Measurements from ENCODE around the gene RNF169. TPM values are rescaled to one million over a fixed set of nuclear protein-coding genes. Genes with fewer than 3 reads are reported as not detected.

RNF169 gene
- total RNA-seq, 2 donors from 2014 or later = 10.6 to 10.7 TPM

DNA sequence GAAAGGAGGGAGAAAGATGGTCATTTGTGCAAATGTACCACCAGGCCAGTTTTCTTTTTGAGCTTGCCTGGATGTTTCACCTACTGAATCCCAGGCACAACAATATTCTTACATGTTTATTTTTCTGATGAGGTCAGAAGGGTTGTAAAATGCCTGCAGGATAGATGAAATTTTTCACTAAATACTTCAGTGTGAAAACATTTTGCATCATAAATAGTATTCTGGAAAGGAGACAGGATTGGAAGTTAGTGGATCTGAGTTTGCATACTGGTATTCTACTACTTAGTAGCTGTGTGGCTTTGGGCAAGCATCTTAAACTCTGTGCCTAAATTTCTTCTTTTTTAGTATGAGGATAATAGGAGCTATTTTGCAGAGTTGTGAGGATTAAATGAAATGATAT, 24.8 kb downstream of the RNF169 start:
- Histone ChIP-seq H3K9me3 (no peaks in the 10 kb centered on the region), H3K36me3 (no peaks in the 10 kb centered on the region), H3K27me3 (no peaks in the 10 kb centered on the region), H3K4me1 (peaks cover 0 to 5% of the 10 kb centered on the region in 2 donors), H3K27ac (no peak overlapping the region), H3K4me3 (no peak overlapping the region)
- DNase-seq (ENCODE audit: low spot score) = no peak
- TF ChIP-seq CTCF (IDR thresholded peaks at IDR 0.05) = no peak

DNA sequence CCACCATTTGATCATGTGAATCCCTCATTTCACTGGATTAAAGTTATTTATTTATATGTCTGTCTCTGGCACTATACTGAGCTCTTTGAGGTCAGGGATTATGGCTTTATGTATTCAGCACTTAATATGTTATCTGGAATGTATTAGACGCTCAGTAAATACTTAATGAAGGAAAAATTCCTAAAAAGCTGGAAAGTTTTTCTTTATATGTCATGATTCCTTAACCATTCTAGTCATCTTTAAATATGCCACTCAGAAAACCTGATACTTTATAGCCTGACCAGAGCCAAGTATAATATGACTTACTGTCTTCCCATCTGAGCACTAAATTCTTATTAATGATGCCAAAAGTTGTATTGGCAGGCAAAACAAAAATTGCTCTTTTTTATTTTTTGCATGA, 27.1 kb downstream of the RNF169 start:
- H3K4me3 ChIP-seq = no peak overlapping the region
- no peaks in the 10 kb centered on the region for H3K36me3 ChIP-seq
- TF ChIP-seq CTCF (IDR thresholded peaks at IDR 0.05) = no peak
- H3K27ac ChIP-seq = no peak overlapping the region
- H3K27me3 ChIP-seq = no peaks in the 10 kb centered on the region
- no peaks in the 10 kb centered on the region for H3K9me3 ChIP-seq
- peaks cover 0 to 5% of the 10 kb centered on the region in 2 donors for H3K4me1 ChIP-seq
- DNase-seq (ENCODE audit: low spot score) = no peak

DNA sequence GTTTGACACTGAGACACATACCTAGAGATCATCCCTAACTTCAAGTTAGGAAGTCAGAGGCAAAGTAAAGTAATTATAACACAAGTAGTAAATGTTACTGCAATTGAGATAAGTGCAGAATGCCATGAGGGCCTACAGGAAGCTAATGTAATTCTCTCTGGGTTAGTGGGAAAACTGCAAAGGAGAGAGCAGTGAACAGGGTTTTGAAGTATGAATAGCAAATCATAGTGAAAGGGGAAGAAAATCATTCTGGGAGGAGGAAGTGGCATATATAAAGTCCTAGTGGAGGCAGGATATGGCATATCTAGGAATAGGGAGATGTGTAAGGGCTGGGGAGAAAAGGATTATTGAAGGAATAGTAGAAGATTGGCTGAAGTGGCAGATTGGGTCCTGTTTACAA, 27.9 kb downstream of the RNF169 start:
- TF ChIP-seq CTCF (IDR thresholded peaks at IDR 0.05) = no peak
- Histone ChIP-seq H3K36me3 (no peaks in the 10 kb centered on the region), H3K27me3 (no peaks in the 10 kb centered on the region), H3K9me3 (no peaks in the 10 kb centered on the region), H3K4me3 (no peak overlapping the region), H3K4me1 (peaks cover 0 to 3% of the 10 kb centered on the region in 2 donors), H3K27ac (no peak overlapping the region)
- DNase-seq (ENCODE audit: low spot score) = no peak

GRCh38 chr11:74777038-74777437, 28.4 kb downstream of the RNF169 start:
- Histone ChIP-seq H3K36me3 (no peaks in the 10 kb centered on the region), H3K27me3 (no peaks in the 10 kb centered on the region), H3K27ac (no peak overlapping the region), H3K4me1 (peaks cover 0 to 4% of the 10 kb centered on the region in 2 donors), H3K4me3 (no peak overlapping the region), H3K9me3 (no peaks in the 10 kb centered on the region)
- DNase-seq (ENCODE audit: low spot score) = no peak
- no peak for TF ChIP-seq CTCF (IDR thresholded peaks at IDR 0.05)

- H3K27ac ChIP-seq = no peak overlapping the region
- no peak for DNase-seq (ENCODE audit: low spot score)
- peaks cover 0 to 12% of the 10 kb centered on the region in 2 donors for H3K4me1 ChIP-seq
- no peaks in the 10 kb centered on the region for H3K9me3 ChIP-seq
- H3K36me3 ChIP-seq = no peaks in the 10 kb centered on the region
- no peak for TF ChIP-seq CTCF (IDR thresholded peaks at IDR 0.05)
- no peak overlapping the region for H3K4me3 ChIP-seq
- no peaks in the 10 kb centered on the region for H3K27me3 ChIP-seq
Observed at GRCh38 chr11:74777877-74778276, 29.2 kb downstream of the RNF169 start.

- Histone ChIP-seq H3K4me3 (no peak overlapping the region), H3K36me3 (no peaks in the 10 kb centered on the region), H3K9me3 (no peaks in the 10 kb centered on the region), H3K27me3 (no peaks in the 10 kb centered on the region), H3K27ac (no peak overlapping the region), H3K4me1 (peaks cover 0 to 19% of the 10 kb centered on the region in 2 donors)
- no peak for TF ChIP-seq CTCF (IDR thresholded peaks at IDR 0.05)
- no peak for DNase-seq (ENCODE audit: low spot score)
Observed at GRCh38 chr11:74778581-74778980, 29.9 kb downstream of the RNF169 start.
